CD14-positive monocyte (primary cell): Measurements from ENCODE around the gene LAMP5. TPM values are rescaled to one million over a fixed set of nuclear protein-coding genes. Genes with fewer than 3 reads are reported as not detected.
A peak's percentile ranks its signal among the peaks of the same experiment; 100 is the strongest.

Source experiments
- DNase-seq, 3 donors: peaks; one replicate each; pipeline ENCODE4 v3.0.0-alpha.2; 2011 to 2022
- H2AFZ ChIP-seq: 2 replicates; pipeline ENCODE4 v1.6.0; 2012; ENCODE audit warnings: mild to moderate bottlenecking, low read depth, low read length, inconsistent platforms; ENCODE audit not compliant: insufficient read depth, poor library complexity, severe bottlenecking
- H3K27ac ChIP-seq, 2 donors: 1 replicate in 1 of 2; 2 replicates in 1 of 2; pipeline ENCODE4 v1.5.1; 2012 to 2013; ENCODE audit warnings: low read length in 2 of 2, control low read depth in 1 of 2, inconsistent platforms in 1 of 2, low read depth in 1 of 2, mild to moderate bottlenecking in 1 of 2
- H3K27me3 ChIP-seq, 2 donors: one replicate each; pipeline versions ENCODE4 v1.6.0 to v1.6.1; 2011 to 2013; ENCODE audit warnings: low read length in 2 of 2; ENCODE audit not compliant: control insufficient read depth in 2 of 2, insufficient read depth in 2 of 2
- H3K36me3 ChIP-seq, 2 donors: replicated peaks in 1 of 2; 1 replicate in 1 of 2; 2 replicates in 1 of 2; pipeline versions ENCODE4 v1.5.1 to v1.6.1; 2012 to 2013; ENCODE audit warnings: low read length in 2 of 2, control low read depth in 1 of 2, inconsistent platforms in 1 of 2, mild to moderate bottlenecking in 1 of 2; ENCODE audit not compliant: insufficient read depth in 2 of 2, control insufficient read depth in 1 of 2
- H3K4me1 ChIP-seq, 2 donors: 1 replicate in 1 of 2; 2 replicates in 1 of 2; pipeline versions ENCODE4 v1.5.1 to v1.6.1; 2012 to 2013; ENCODE audit warnings: low read length in 2 of 2, control low read depth in 1 of 2, inconsistent platforms in 1 of 2, mild to moderate bottlenecking in 1 of 2, moderate library complexity in 1 of 2; ENCODE audit not compliant: insufficient read depth in 2 of 2, control insufficient read depth in 1 of 2
- H3K4me2 ChIP-seq: replicated peaks from 2 replicates; pipeline ENCODE3; 2012; ENCODE audit warnings: low read length, moderate library complexity, mild to moderate bottlenecking; ENCODE audit not compliant: poor library complexity, severe bottlenecking; ENCODE audit errors: extremely low read depth
- H3K4me3 ChIP-seq, 3 experiments: fragments of 200-600 bp in 1 of 3; sonication (generic) in 1 of 3; replicated peaks in 1 of 3; 1 replicate in 2 of 3; 2 replicates in 1 of 3; pipeline ENCODE4 v1.5.1; 2011 to 2013; ENCODE audit warnings: low read length in 3 of 3, mild to moderate bottlenecking in 3 of 3, control low read depth in 2 of 3, low read depth in 2 of 3, inconsistent platforms in 1 of 3, moderate library complexity in 1 of 3
- H3K79me2 ChIP-seq: 2 replicates; pipeline ENCODE4 v1.6.0; 2012; ENCODE audit warnings: mild to moderate bottlenecking, control low read depth, inconsistent platforms, low read length, moderate library complexity; ENCODE audit not compliant: insufficient read depth
- H3K9ac ChIP-seq: 2 replicates; pipeline ENCODE4 v1.6.0; 2017; ENCODE audit warnings: low read length, mild to moderate bottlenecking; ENCODE audit not compliant: insufficient read depth, poor library complexity, severe bottlenecking
- H3K9me3 ChIP-seq, 2 donors: replicated peaks in 1 of 2; 1 replicate in 1 of 2; 2 replicates in 1 of 2; pipeline versions ENCODE4 v1.5.1 to v1.6.1; 2012 to 2013; ENCODE audit warnings: low read length in 2 of 2, control low read depth in 1 of 2; ENCODE audit not compliant: control insufficient read depth in 1 of 2, insufficient read depth in 1 of 2
- H4K20me1 ChIP-seq: 2 replicates; pipeline ENCODE4 v1.6.0; 2012; ENCODE audit warnings: mild to moderate bottlenecking, low read length, control low read depth, moderate library complexity; ENCODE audit not compliant: insufficient read depth
- H3K27ac Mint-ChIP-seq, 7 donors: one replicate each; pipeline ENCODE4 v1.8.0; 2020; ENCODE audit warnings: mild to moderate bottlenecking in 7 of 7, mixed read lengths in 7 of 7, moderate library complexity in 6 of 7, inconsistent platforms in 2 of 7
- H3K27me3 Mint-ChIP-seq, 3 donors: one replicate each; pipeline ENCODE4 v1.8.0; 2021 to 2022; ENCODE audit warnings: low read depth in 3 of 3, mild to moderate bottlenecking in 3 of 3, mixed read lengths in 3 of 3, moderate library complexity in 3 of 3, inconsistent platforms in 1 of 3
- H3K36me3 Mint-ChIP-seq, 2 donors: one replicate each; pipeline ENCODE4 v1.8.0; 2020; ENCODE audit warnings: mixed read lengths in 2 of 2, inconsistent platforms in 1 of 2, mild to moderate bottlenecking in 1 of 2
- H3K4me1 Mint-ChIP-seq: one replicate; pipeline ENCODE4 v1.8.0; 2020; ENCODE audit warnings: mild to moderate bottlenecking, mixed read lengths
- H3K4me3 Mint-ChIP-seq, 2 donors: one replicate each; pipeline ENCODE4 v1.8.0; 2020; ENCODE audit warnings: mild to moderate bottlenecking in 2 of 2, mixed read lengths in 2 of 2, moderate library complexity in 1 of 2
- H3K9me3 Mint-ChIP-seq, 7 donors: one replicate each; pipeline ENCODE4 v1.8.0; 2020 to 2022; ENCODE audit warnings: mixed read lengths in 7 of 7, mild to moderate bottlenecking in 6 of 7, moderate library complexity in 6 of 7, inconsistent platforms in 2 of 7
- WGBS: methylation state at CpG from one replicate; pipeline ENCODE4 v1.1.5; 2013; ENCODE audit warnings: missing lambda C conversion rate; ENCODE audit not compliant: insufficient coverage; 5-methylcytosine and 5-hydroxymethylcytosine counted together
- intact Hi-C, 2 donors: fragments of 100-400 bp; cut with micrococcal nuclease; formaldehyde crosslinking; loops; one replicate each; pipeline versions ENCODE4 v1.15.0 to v1.15.1; 2023
- polyA plus RNA-seq, 3 donors: library from polyadenylated mRNA; depleted of rRNA in 1 of 3; unstranded in 2 of 3; stranded (reverse) in 1 of 3; fragments of 300-500 nt in 2 of 3; fragments of >200 nt in 1 of 3; fragmentation: Illumina TruSeq in 2 of 3; gene quantifications; 1 replicate in 2 of 3; 2 replicates in 1 of 3; pipeline ENCODE4 v1.2.3, GENCODE V29; 2012 to 2021
- TF ChIP-seq, protein P1 (sequence below): fragments of 200-600 bp; IDR thresholded peaks from one replicate; pipeline ENCODE4 v1.8.0; 2022; ENCODE audit warnings: antibody characterized with exemption, mild to moderate bottlenecking

The LAMP5 gene
- polyA plus RNA-seq, 3 donors = 0.92 to 2.6 (median 1.5) TPM

- Histone ChIP-seq H3K9me3 (no peaks in the 10 kb centered on the region), H3K4me3 (no peak overlapping the region), H2AFZ (no peak overlapping the region), H4K20me1 (no peaks in the 10 kb centered on the region), H3K4me2 (no peak overlapping the region), H3K79me2 (no peaks in the 10 kb centered on the region), H3K4me1 (no peaks in the 10 kb centered on the region), H3K36me3 (no peaks in the 10 kb centered on the region), H3K9ac (no peak overlapping the region), H3K27me3 (peaks cover 21 to 26% of the 10 kb centered on the region in 2 donors), H3K27ac (no peak overlapping the region)
- intact Hi-C loops = no loop called here
- Mint-ChIP-seq H3K4me1 (no peaks in the 10 kb centered on the region), H3K27me3 (peaks cover 23 to 44% (median 28%) of the 10 kb centered on the region in 3 donors), H3K27ac (no peak overlapping the region), H3K36me3 (no peaks in the 10 kb centered on the region), H3K9me3 (peaks cover 0 to 4% (median 0%) of the 10 kb centered on the region in 7 donors), H3K4me3 (peak overlapping the region in 1 of 2 donors; percentile 56)
- DNase-seq = no peak
- 76% methylated on average over 5 of the region's 7 CpGs for WGBS
- TF ChIP-seq, protein P1, sequence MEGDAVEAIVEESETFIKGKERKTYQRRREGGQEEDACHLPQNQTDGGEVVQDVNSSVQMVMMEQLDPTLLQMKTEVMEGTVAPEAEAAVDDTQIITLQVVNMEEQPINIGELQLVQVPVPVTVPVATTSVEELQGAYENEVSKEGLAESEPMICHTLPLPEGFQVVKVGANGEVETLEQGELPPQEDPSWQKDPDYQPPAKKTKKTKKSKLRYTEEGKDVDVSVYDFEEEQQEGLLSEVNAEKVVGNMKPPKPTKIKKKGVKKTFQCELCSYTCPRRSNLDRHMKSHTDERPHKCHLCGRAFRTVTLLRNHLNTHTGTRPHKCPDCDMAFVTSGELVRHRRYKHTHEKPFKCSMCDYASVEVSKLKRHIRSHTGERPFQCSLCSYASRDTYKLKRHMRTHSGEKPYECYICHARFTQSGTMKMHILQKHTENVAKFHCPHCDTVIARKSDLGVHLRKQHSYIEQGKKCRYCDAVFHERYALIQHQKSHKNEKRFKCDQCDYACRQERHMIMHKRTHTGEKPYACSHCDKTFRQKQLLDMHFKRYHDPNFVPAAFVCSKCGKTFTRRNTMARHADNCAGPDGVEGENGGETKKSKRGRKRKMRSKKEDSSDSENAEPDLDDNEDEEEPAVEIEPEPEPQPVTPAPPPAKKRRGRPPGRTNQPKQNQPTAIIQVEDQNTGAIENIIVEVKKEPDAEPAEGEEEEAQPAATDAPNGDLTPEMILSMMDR = no peak
Measured at GRCh38 chr20:9574181-9574580, 59.8 kb downstream of the LAMP5 start.

- Histone ChIP-seq H3K27ac (no peak overlapping the region), H4K20me1 (no peaks in the 10 kb centered on the region), H3K36me3 (no peaks in the 10 kb centered on the region), H3K9ac (no peak overlapping the region), H3K4me2 (no peak overlapping the region), H3K27me3 (peaks cover 21 to 23% of the 10 kb centered on the region in 2 donors), H3K9me3 (no peaks in the 10 kb centered on the region), H3K79me2 (no peaks in the 10 kb centered on the region), H3K4me3 (no peak overlapping the region), H3K4me1 (no peaks in the 10 kb centered on the region), H2AFZ (no peak overlapping the region)
- Mint-ChIP-seq H3K4me1 (no peaks in the 10 kb centered on the region), H3K36me3 (no peaks in the 10 kb centered on the region), H3K27ac (no peak overlapping the region), H3K9me3 (peaks cover 0 to 4% (median 0%) of the 10 kb centered on the region in 7 donors), H3K4me3 (no peak overlapping the region), H3K27me3 (peaks cover 23 to 41% (median 26%) of the 10 kb centered on the region in 3 donors)
- intact Hi-C loops = no loop called here
- DNase-seq = no peak
- TF ChIP-seq, protein P1 = no peak
- 71% methylated on average over 1 of the region's 3 CpGs for WGBS
Measured at GRCh38 chr20:9574776-9575175, 60.4 kb downstream of the LAMP5 start.
